Chondrocyte (in vitro differentiated cells): ENCODE results near the gene TM9SF2. TPM values are rescaled to one million over a fixed set of nuclear protein-coding genes. Genes with fewer than 3 reads are reported as not detected.

Experiments used
- DNase-seq: peaks from one replicate; pipeline ENCODE4 v3.0.0; 2021; ENCODE audit warnings: mixed read lengths, low spot score
- H3K27ac Mint-ChIP-seq: one replicate; pipeline ENCODE4 v1.8.0; 2021; ENCODE audit warnings: mild to moderate bottlenecking, moderate library complexity, mixed read lengths; ENCODE audit not compliant: unreplicated experiment
- H3K27me3 Mint-ChIP-seq: 2 replicates; pipeline ENCODE4 v1.8.0; 2021; ENCODE audit warnings: low read depth, mixed read lengths
- H3K36me3 Mint-ChIP-seq: 2 replicates; pipeline ENCODE4 v1.8.0; 2021; ENCODE audit warnings: low read depth, mixed read lengths
- H3K4me1 Mint-ChIP-seq: 2 replicates; pipeline ENCODE4 v1.8.0; 2021; ENCODE audit warnings: low read depth, mild to moderate bottlenecking, mixed read lengths
- H3K4me3 Mint-ChIP-seq: one replicate; pipeline ENCODE4 v1.8.0; 2021; ENCODE audit warnings: mild to moderate bottlenecking, moderate library complexity, mixed read lengths; ENCODE audit not compliant: unreplicated experiment
- H3K9me3 Mint-ChIP-seq: 2 replicates; pipeline ENCODE4 v1.8.0; 2021; ENCODE audit warnings: low read depth, mixed read lengths
- CTCF ChIP-seq: fragments of 200-600 bp; sonication (generic); IDR thresholded peaks from 2 replicates; pipeline ENCODE4 v1.5.0; 2021; ENCODE audit warnings: antibody characterized with exemption, mild to moderate bottlenecking, moderate library complexity
- total RNA-seq: library from RNA; stranded (reverse); gene quantifications from 3 replicates; pipeline ENCODE4 v1.2.1, GENCODE V29; 2021

Gene TM9SF2
- total RNA-seq, 1 donor from 2014 or later = 125 TPM

DNA sequence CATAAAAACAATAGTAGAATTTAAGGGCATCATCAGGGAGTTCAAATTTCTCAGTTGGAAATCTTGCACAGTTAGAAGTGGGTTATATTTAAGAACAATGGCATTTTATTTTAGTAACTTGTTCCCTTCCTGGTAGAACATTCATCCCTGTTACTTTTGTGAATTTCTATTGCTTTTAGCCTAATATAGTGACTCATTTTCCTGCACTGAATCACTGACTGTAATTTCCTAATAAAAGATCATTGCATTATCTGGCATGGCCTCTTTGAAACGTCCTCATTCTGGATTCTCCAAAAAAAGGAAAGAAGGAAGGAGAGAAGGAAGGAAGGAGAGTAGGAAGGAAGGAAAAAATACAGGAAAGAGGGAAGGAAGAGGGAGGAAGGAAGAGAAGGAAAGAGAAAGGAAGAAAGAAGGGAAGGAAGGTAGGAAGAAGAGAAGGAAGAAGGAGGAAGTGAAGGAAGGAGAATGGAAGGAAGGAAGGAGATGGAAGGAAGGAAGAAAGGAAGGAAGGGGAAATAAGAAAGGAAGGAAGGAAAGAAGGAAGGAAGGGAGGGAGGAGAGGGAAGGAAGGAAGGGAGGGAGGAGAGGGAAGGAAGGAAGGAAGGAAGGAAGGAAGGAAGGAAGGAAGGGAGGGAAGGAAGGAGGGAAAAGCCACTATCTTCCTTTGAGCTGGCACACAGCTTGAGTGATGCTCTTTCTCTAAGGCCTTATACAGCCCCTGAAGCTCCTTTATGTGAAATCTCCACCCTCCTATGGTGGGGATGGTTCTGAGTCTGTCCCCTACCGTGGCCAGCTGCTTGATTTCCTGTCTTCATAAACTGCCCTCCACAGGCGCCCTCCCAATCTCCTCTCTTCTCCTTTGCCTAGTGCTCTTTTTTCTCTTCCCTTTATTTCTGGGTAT, 29.8 kb upstream of the TM9SF2 start:
- Mint-ChIP-seq H3K4me1 (peaks cover 8% of the 10 kb centered on the region), H3K27ac (no peak overlapping the region), H3K36me3 (no peaks in the 10 kb centered on the region), H3K4me3 (no peak overlapping the region), H3K27me3 (peaks cover 3% of the 10 kb centered on the region), H3K9me3 (peaks cover 4% of the 10 kb centered on the region)
- DNase-seq = no peak
- no peak for TF ChIP-seq CTCF

DNA sequence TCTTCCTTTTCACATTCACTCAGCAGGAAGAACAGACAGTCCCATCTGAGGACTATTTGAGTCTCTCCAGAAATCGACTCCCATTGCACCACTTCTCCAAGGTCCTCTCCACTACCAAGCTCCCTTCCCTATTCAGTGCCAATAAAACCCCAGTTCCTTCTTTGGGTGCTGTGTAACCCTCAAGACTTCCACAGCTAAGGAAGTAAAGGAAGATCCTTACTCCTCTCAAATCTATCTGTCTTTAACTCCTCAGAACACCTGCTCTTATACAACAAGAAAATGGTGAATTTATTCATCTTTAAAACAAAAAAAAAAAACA, 29.2 kb upstream of the TM9SF2 start:
- H3K36me3 Mint-ChIP-seq = no peaks in the 10 kb centered on the region
- H3K27me3 Mint-ChIP-seq = peaks cover 3% of the 10 kb centered on the region
- no peak overlapping the region for H3K27ac Mint-ChIP-seq
- peaks cover 8% of the 10 kb centered on the region for H3K4me1 Mint-ChIP-seq
- DNase-seq = no peak
- no peak overlapping the region for H3K4me3 Mint-ChIP-seq
- no peak for TF ChIP-seq CTCF
- peaks cover 4% of the 10 kb centered on the region for H3K9me3 Mint-ChIP-seq

GRCh38 chr13:99473515-99473914, 27.8 kb upstream of the TM9SF2 start:
- no peak overlapping the region for H3K4me3 Mint-ChIP-seq
- no peak for TF ChIP-seq CTCF
- H3K9me3 Mint-ChIP-seq = peaks cover 4% of the 10 kb centered on the region
- H3K36me3 Mint-ChIP-seq = no peaks in the 10 kb centered on the region
- H3K27ac Mint-ChIP-seq = no peak overlapping the region
- no peak for DNase-seq
- peaks cover 3% of the 10 kb centered on the region for H3K27me3 Mint-ChIP-seq
- H3K4me1 Mint-ChIP-seq = peaks cover 4% of the 10 kb centered on the region

DNA sequence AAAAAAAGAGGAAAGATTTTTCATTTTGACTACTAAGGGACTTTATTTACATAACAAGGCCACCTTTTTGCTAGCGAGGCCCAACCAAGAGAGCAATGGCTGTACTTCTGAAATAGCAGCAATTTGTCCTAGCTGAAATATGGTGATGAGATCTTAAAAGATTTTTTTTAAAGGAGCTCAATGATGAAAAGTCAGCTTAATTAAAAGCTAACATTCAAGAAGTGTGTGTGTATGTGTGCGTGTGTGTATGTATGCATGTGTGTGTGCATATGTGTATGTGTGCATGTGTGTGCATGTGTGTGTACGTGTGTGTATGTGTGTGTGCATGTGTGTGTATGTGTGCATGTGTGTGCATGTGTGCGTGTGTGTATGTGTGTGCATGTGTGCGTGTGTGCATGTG, 24.6 kb upstream of the TM9SF2 start:
- TF ChIP-seq CTCF = no peak
- no peaks in the 10 kb centered on the region for H3K9me3 Mint-ChIP-seq
- H3K27ac Mint-ChIP-seq = no peak overlapping the region
- no peak overlapping the region for H3K4me3 Mint-ChIP-seq
- H3K27me3 Mint-ChIP-seq = peaks cover 3% of the 10 kb centered on the region
- no peak for DNase-seq
- H3K4me1 Mint-ChIP-seq = peaks cover 5% of the 10 kb centered on the region
- no peaks in the 10 kb centered on the region for H3K36me3 Mint-ChIP-seq

DNA sequence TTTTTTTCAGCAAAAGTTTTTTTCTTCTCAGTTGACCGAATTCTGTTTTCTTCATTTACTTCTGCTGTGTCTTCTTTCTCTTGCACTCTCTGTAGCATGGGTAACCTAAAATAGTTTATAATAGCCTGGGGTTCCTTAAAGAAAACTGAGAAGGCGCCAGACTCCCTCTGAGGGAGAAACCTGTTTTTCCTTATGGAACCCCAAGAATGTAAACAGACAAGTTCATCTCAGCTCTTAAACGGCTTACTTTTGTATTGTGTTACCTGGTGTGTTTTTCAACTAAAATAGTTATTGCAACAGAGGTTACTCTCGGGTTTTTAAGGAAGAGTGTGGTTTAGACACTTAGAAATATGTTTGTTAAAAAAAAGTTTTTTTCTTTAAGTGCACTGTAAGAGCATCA, 23.8 kb upstream of the TM9SF2 start:
- Mint-ChIP-seq H3K27ac (no peak overlapping the region), H3K4me1 (peaks cover 8% of the 10 kb centered on the region), H3K27me3 (no peaks in the 10 kb centered on the region), H3K9me3 (no peaks in the 10 kb centered on the region), H3K36me3 (no peaks in the 10 kb centered on the region), H3K4me3 (no peak overlapping the region)
- no peak for TF ChIP-seq CTCF
- DNase-seq = no peak
